A549 (cell line): Measurements from ENCODE around the gene HDAC10.

Experiments used
- BHLHE40 ChIP-seq: IDR thresholded peaks from 2 replicates; pipeline ENCODE4 v1.6.1; 2012; ENCODE audit warnings: low read depth, low read length, inconsistent platforms
- CEBPB ChIP-seq, 2 experiments: fragments of >200 bp in 1 of 2; sonication (Bioruptor Twin) in 1 of 2; formaldehyde crosslinking in 1 of 2; IDR thresholded peaks; 2 replicates each; pipeline ENCODE4 v1.6.1; 2012 to 2016
- CTCF ChIP-seq: fragments of >200 bp; sonication (Bioruptor Twin); formaldehyde crosslinking; IDR thresholded peaks from 3 replicates; pipeline ENCODE4 v1.5.1; 2016
- E2F6 ChIP-seq: IDR thresholded peaks from 2 replicates; pipeline ENCODE4 v1.6.1; 2012; ENCODE audit warnings: low read depth, borderline replicate concordance
- HDAC2 ChIP-seq: fragments of 200-600 bp; sonication (generic); IDR thresholded peaks from 2 replicates; pipeline ENCODE4 v1.6.1; 2016
- JUNB ChIP-seq: fragments of >200 bp; sonication (Bioruptor Twin); formaldehyde crosslinking; IDR thresholded peaks from 2 replicates; pipeline ENCODE4 v1.6.1; 2016
- MYC ChIP-seq: IDR thresholded peaks from 2 replicates; pipeline ENCODE4 v1.6.1; 2012; ENCODE audit warnings: mild to moderate bottlenecking, inconsistent platforms, low read length, improper control_type of control experiment, borderline replicate concordance
- POLR2A ChIP-seq: IDR thresholded peaks from 2 replicates; pipeline ENCODE4 v1.6.1; 2012; ENCODE audit warnings: mild to moderate bottlenecking, low read length
- RNF2 ChIP-seq: fragments of 200-600 bp; sonication (generic); IDR thresholded peaks from 2 replicates; pipeline ENCODE4 v1.6.1; 2016; ENCODE audit warnings: low read depth, mild to moderate bottlenecking, antibody characterized with exemption, moderate library complexity, borderline replicate concordance

GRCh38 chr22:50272044-50272802 is 21.2 kb upstream of the HDAC10 start:
- TF ChIP-seq CTCF (no peak), CEBPB (IDR thresholded peaks at IDR 0.05) (no peak), BHLHE40 (no peak), JUNB (no peak), HDAC2 (no peak), MYC (no peak), POLR2A (no peak), E2F6 (no peak), RNF2 (no peak)
